Activated CD4-positive, CD25-positive, alpha-beta regulatory T cell treated with anti-CD3 and anti-CD28 coated beads, Interleukin-2, amount 50 U/mL, for 16 hours (primary cell): ENCODE results near the gene BMPR1A.
"Not testable (repeated sequence)": the region's sequence is repeated elsewhere in the genome, so short reads cannot be mapped to it uniquely, and the experiment has no call there.

Experiments
- DNase-seq: peaks from one replicate; pipeline ENCODE4 v3.0.0-alpha.2; 2020; ENCODE audit warnings: low read depth, low spot score

The BMPR1A gene

GRCh38 chr10:86878983-86879713 is 122.7 kb downstream of the BMPR1A start:
- no peak for DNase-seq

GRCh38 chr10:86880971-86881370 is 124.6 kb downstream of the BMPR1A start:
- no peak for DNase-seq

- DNase-seq = no peak
These were observed 132.4 kb downstream of the BMPR1A start for GRCh38 chr10:86888585-86889381.

- no peak for DNase-seq
These were observed 133.6 kb downstream of the BMPR1A start for GRCh38 chr10:86889997-86890396.

DNA sequence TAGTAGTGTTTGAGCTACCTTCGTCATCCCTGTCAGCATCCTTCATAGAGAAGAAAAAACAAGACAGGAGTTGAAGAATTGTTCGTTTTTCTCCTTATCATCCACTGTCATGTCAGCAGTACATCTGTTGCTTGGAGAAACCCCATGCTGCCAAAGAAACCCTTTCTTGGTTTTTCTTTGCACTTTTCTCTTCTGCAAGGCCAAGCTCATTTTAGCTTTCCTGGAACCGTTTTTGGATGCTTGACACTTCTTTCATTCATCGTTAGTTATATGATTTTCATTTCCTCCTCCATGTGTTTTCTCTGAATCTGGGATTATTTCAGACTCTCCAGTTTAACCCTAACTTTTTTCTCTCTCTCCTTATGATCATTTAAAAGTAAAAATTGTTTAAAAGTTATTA is 142.1 kb downstream of the BMPR1A start:
- no peak for DNase-seq

DNA sequence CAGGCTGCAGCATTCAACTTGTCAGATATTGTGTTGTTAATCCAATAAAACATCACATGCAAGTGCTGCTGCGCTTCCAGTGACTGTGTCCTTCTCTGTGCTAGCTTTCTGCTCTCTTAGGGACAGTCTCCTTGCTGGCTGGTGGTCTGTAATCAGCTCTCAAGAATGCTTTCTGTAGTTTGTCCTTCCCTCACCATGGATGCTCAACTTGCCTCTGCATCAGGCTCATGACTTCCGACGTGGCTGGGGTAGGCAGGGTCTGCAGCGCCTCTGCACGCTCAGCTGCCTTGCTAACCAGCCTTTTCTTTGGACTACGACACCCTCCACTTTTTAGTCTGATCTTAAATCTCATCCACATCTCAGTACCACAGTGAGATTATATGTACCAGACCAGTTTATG is 142.7 kb downstream of the BMPR1A start:
- no peak for DNase-seq

DNA sequence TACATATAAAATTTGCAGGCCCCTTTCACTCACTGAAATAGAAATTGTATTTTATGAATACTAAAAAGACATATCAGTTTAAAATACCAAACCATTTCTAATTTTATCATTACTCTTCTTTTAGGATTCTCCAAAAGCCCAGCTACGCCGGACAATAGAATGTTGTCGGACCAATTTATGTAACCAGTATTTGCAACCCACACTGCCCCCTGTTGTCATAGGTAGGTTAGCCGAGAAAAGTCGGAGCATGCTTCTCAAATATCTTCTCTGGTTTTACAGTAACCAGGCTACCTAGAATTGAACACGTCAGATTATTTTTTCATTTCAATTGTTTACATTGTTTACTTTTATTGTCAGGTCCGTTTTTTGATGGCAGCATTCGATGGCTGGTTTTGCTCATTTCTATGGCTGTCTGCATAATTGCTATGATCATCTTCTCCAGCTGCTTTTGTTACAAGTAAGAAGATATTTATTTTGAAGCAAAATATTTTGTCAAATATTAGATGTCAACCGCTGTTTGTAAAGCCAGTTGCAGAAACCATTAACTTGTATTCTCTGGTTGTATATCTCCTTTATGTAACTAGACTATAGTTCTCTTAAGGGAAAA is 143.4 kb downstream of the BMPR1A start:
- DNase-seq = peak; percentile 4

DNA sequence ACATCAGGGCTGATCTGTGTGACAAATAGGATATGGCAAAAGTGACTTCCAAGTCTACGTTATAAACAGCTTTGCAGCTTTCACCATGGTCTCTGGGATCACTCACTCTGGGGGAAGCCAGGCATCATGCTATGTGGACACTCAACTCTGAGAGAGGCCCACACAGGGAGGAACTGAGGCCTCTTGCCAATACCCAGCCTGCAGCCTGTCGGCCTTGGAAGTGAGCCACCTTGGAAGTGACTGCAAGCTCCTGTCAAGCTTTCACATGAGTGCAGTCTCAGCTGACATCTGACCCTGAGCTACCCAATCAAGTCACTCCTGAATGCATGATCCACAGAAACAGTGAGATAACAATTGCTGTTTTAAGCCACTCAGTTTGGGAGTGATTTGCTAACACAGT is 144.5 kb downstream of the BMPR1A start:
- no peak for DNase-seq

DNA sequence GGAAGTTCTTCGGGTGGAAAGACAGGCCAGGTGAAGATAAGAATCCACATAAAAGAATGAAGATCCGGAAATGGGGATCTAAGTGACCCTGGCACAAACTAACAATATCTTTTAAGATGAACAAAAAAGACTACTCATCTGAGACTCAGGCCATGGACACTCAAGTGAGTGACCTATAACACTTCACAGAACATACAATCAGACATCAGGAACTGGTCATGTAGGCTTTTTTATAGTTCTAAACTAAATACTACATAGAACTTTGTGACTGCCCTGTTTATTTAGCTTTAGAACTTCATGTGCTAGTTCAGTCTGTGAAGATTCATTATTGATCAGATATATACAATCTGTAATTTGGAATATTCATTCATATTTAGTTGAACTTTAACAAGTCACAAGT is 148.2 kb downstream of the BMPR1A start:
- no peak for DNase-seq

- DNase-seq = no peak
These were observed 149.0 kb downstream of the BMPR1A start for GRCh38 chr10:86905429-86905828.

GRCh38 chr10:86914734-86915133 is 158.3 kb downstream of the BMPR1A start:
- no peak for DNase-seq

DNA sequence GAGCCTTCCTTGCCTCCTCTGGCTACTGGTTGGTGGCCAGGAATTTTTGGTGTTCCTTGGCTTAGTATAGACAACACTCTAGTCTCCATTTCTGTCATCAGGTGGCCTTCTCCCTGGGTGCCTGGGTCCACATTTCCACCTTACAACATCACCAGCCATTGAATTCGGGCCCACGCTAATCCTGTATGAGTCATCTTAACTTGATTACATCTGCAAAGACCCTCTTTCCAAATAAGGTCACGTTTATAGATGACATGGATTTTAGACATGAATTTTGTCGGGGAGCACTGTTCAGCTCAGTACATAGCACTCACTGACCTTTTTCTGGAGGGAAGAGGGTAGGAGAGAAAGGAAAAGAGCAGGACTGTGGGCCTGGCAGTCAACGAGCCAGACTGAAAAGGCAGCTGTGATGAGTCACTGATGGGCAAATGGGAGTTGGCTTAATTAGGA is 161.6 kb downstream of the BMPR1A start:
- DNase-seq = no peak

DNA sequence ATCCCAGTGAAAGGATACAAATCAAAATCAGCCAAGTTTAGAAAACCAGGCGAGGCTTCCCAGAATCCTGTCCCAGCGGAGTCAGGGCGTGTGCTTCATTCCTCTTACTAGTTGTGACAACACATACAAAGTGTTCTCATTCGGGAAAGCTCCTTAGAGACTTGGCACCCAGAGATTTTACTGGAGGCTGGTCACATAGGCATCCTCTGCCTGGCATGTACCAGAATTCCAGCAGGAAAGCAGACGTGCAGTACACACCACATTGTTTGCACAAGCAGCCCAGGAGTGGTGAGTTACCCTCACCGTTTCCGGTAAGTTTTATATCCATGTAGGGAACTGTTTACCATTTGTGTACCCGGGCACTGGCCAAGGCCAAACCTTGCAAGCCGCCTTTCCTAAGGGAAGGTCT is 166.1 kb downstream of the BMPR1A start:
- no peak for DNase-seq

DNA sequence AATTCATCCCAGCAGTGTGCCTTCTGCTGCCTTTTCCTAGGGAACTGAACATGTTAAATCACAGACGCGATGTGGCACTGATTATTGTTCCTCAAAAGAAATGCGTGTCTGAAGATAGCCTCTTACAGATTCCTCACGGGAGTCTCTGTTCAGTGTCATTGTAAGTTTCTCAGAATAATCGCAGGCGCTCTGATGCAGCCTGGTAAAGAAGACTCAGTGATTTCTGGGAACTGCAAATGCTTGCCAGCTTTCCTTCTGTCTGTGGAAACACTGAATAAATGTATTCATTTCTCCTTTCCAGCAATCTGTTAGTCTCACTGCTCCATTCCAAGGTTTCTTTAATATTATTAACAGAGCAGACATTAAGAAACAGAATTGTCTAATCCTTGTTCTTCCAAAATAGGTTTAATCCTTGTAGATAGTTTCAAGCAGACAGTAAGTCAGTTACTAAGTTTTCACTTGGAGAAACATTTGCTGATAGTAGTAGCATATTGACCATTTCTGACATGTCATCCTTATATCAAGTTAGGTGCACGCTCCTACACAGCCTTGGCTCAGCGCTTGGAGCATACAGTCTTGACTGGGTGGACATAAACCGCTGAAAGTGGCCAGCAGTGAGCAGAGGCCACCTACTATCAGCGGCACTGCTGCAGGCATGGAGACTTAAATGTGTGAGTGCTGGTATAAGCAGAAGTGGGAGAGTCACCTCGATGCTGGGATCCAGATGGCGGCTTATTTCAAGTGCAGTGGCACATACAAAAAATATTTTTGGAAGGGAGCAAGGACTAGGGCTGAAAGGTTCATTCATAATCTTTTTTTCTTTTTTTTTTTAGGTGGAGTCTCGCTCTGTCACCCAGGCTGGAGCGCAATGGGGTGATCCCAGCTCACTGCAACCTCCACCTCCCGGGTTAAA is 173.3 kb downstream of the BMPR1A start:
- DNase-seq = no peak

DNA sequence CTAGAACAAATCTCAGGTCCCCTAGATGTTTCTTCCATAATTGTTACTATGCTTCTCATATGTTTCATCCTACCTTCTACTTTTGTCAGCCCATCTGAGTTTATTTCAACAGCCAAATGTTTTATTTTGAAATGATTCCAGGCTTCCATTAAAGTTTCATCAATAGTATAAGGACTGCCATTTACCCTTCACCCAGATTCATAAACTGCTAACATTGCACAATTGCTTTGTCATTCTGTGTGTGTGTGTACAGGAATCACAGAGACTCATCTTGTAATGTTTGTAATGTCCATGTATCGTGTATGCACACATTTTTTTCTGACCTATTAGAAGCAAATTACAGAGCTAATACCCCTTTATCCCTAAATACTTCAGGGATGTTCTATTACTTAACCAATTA is 175.5 kb downstream of the BMPR1A start:
- no peak for DNase-seq

GRCh38 chr10:86932674-86933073 is 176.3 kb downstream of the BMPR1A start:
- no peak for DNase-seq

GRCh38 chr10:86934162-86934711 is 177.8 kb downstream of the BMPR1A start:
- not testable (repeated sequence) for DNase-seq

DNA sequence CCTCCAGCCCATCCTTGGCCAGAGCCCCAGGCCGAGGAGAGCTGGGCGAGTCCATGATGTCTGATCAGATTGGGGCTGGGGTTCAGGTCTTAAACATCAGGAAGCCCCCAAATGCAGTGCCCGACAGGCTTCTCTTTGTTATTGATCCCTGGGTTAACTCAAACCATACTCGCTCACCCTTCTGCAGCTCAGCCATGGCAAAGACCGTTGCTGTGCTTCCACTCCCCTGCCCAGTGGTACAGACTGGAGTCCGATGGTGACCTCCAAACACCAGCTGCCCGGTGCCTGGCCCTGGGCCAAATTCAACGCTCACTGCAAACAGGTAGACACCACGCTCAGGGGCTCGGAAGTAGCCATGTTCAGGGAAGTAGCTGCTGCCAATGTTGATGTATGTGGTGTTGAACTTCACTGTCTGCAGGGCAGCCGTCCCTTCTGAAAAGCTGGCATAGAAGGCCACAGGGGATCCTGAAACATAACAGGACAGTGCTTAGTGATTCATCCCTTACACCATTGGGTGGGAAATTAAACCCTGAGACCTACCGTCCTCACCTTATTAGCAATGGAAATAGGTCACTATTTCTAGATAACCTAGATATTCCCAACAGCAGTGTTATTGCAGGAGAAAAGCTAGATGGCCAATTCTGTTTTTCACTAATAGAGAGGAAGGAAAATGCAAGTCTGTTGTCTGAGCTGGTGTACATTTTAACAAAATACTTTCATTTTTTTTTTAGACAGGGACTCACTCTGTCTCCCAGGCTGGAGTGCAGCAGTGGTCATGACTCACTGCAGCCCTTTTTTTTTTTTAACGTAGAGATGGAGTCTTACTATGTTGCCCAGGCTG is 180.5 kb downstream of the BMPR1A start:
- DNase-seq = no peak

DNA sequence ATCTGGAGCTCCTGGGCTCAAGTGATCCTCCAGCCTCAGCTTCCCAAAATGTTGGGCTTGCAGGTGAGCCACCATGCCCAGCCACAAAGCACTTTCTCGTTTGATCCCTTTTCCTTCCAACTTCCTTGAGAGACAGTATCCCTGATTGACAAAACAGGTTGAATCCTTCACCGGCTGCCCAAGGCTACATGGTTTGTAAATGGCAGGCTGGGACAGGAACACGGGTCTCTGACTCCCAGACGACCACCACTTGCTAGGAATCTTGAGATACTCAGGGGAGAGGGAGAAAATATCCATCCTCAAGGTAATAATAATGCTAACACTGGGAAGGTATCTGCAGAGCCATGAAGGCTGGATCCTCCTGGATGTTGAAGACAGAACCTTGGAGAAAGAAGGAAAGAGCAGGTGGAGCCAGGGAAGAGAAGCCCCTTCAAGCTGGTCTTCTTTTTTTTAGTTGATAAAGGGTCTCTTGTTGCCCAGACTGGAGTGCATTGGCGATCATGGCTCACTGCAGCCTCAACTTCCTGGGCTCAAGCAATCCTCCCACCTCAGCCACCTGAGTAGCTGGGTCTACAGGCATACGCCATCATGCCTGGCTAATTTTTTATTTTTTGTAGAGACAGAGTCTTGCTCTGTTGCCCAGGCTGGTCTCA is 181.2 kb downstream of the BMPR1A start:
- DNase-seq = no peak

- no peak for DNase-seq
These were observed 181.8 kb downstream of the BMPR1A start for GRCh38 chr10:86938260-86938659.
